HG03280 (cell line): ENCODE data around the gene RIC8A.
"Not testable (repeated sequence)": the region's sequence is repeated elsewhere in the genome, so short reads cannot be mapped to it uniquely, and the experiment has no call there.

Source experiments
- ATAC-seq: cut with Tn5 transposase; IDR thresholded peaks from one replicate; pipeline ENCODE4 v1.9.1; 2021; ENCODE audit warnings: mild to moderate bottlenecking, moderate library complexity; ENCODE audit not compliant: unreplicated experiment

The RIC8A gene

DNA sequence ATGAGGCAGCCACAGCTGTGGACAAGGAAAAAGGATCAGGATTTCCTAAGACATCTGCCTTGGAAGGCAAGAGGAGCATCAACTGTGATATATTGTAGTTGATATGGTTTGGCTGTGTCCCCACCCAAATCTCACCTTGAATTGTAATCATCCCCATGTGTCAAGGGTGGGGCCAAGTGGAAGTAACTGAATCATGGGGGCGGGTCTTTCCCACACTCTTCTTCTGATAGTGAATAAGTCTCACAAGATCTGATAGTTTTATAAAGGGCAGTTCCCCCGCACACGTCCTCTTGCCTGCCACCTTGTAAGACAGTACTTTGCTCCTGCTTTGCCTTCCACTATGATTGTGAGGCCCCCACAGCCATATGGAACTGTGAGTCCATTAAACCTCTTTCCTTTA, 10.2 kb downstream of the RIC8A start:
- ATAC-seq, result no peak

DNA sequence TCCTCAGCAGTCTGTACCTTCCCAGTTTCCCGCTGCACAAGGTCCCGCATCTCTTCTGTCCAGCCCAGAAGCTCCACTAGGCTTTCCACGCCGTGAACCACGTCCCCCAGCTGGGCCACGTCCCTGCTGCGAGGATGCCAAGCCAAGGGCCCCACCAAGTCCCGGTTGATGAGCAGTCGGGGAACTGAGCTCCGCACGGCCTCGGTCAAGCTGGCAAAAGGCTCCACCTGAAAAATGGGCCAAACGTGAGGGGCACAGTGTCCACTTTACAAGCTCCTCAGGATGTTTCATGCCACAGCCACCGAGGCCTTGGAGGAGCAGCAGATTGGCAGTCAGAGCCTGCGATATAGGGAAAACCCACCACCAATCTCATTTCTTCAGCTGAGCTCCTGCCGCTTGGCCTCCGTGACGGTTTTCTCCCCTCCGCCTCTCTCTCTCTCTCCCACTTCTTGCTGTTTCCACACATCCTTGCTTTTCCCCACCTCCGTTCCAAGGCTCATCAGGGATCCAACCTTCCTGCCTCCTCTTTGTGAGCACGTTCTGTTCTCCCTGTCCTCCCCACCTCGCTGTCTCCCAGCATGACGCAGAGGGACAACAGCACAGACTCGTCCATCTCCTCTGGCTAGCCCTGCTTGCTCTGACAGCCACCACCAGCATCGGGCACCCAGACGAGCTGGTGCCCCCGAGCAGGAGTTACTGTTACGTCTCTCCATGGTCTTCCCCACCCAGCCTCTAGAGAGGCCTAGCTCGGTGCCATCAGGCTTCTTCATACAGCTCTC, 11.5 kb downstream of the RIC8A start:
- ATAC-seq, result no peak

DNA sequence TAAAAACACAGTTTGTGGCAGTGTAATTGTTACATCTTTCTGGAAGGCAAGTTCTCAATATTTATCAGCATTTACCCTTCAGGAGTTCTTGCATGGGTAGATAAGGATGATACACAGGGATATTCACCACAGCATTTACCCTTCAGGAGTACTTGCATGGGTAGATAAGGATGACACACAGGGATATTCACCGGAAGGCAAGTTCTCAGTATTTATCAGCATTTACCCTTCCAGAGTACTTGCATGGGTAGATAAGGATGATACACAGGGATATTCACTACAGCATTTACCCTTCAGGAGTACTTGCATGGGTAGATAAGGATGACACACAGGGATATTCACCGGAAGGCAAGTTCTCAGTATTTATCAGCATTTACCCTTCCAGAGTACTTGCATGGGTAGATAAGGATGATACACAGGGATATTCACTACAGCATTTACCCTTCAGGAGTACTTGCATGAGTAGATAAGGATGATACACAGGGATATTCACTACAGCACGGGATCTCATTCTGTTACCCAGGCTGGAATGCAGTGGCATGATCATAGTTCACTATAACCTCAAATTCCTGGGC, 13.2 kb downstream of the RIC8A start:
- not testable (repeated sequence) for ATAC-seq

DNA sequence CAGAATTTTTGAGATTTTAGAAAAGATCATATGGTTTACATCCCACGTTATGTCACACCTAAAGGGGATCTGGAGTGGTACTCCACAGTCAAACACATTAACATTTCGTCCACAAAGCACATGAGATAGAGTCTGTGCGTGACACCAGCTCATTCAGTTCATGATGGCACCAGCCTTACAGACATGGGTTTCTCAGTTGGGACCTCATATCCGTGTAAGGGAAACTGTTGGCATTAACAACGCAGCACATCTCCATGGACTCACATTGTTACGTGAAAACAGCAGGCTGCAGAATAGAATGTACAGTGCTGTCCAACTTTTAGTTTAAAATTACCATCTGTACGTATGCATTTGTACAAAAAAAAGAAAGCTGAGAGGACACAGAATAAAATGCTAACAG, 14.0 kb downstream of the RIC8A start:
- ATAC-seq, result no peak

DNA sequence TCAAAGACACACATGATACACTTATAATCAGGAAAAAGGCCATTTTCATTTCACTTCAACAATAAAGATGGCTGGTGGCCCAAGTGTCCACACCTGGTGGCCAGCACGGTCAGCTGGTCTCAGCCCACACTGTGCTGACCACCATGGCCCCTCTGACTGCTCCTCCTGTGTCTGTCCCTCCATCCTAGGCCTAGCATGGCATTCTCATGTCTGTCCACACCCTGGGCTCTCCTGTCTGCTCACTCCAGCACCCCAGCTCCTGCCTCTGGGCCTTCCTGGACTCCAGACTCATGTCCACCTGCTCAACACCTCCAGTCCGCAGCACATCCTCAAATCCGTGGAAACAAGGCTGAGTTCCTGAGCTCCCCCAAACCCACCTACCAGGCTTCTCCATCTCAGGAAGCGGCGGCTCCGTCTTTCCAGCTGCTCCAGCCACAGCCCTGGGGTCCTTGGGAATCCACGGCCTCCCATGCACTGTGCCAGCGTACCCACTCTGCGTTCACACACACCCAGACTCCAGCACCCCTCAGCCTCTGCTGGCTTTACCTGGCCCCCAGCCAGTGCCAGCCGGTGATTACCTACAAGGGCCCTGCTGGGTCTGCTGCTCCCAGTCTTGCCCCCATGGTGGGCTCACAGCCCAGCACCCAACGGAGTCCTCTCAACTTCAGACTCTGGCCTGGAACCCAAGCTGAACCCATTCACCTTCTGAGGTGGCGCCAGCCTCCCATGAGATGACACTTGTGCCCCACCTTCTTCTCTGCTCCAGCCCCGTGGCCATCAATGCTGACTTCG, 14.7 kb downstream of the RIC8A start:
- ATAC-seq, result no peak

DNA sequence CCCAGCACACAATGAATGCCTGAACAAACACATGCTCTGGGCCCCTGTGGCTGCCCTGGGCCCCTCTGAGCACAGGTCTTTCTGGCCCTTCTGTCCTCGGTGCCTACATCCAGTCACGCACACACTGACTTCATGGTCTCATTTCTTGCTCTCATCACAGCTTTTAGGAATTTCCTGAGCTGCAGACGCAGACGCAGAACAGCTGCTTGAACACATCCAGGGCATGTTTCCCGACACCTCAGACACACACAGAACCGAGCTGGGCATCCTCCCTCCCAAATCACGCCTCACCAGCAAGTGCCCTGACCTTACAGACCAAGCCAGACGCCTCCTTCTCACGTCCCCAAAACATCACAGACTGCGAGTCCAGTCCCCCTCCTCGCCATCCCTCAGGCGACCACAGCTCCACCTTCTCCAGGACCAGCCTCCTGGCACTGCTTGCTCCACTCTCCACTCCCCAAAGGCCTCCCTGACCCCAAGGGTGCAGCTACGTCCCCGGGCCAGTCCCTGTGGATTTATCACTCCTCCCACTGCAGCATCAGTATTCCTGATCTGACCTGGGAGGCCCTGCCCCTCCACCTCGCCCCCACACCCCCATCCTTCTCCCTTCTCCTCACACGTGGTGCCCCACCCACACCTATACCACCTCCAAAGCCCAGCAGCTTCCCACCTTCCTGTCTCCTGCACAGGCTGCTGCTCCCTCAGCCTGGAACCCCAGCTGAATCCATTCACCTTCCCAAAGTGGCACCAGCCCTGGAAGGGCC, 15.7 kb downstream of the RIC8A start:
- no peak for ATAC-seq

DNA sequence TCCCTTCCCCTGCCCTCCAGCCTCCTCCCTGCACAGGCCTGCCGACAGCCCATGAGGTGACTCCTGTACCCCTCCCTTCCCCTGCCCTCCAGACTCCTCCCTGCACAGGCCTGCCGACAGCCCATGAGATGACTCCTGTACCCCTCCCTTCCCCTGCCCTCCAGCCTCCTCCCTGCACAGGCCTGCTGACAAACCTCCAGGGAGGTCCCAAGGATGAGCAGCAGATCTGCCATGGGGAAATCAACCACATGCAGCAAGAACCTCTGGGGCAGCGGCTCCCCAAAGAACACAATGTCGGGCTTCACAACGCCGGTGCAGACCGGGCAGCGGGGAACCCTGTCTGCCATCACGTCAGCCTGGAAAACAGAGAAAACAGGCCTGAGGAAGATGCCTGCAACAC, 16.4 kb downstream of the RIC8A start:
- no peak for ATAC-seq

DNA sequence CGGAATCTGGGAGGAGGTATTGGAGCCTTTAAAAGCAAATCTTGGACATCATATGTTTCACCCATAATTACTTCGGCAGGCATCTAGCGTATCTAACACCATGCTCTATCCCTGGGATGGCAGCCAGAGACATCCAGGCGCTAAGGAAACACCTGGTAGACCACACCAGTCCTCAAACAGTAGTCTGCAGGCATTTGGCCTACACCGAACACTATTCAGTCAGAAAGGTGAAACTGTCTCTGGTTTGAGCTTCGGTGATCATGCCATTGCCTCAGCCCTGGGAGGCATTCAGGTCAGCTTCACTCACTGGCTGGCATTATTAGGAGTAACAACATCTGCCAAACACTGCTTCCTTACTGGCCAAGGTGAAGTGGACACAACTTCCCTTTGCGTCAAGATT, 16.9 kb downstream of the RIC8A start:
- no peak for ATAC-seq

DNA sequence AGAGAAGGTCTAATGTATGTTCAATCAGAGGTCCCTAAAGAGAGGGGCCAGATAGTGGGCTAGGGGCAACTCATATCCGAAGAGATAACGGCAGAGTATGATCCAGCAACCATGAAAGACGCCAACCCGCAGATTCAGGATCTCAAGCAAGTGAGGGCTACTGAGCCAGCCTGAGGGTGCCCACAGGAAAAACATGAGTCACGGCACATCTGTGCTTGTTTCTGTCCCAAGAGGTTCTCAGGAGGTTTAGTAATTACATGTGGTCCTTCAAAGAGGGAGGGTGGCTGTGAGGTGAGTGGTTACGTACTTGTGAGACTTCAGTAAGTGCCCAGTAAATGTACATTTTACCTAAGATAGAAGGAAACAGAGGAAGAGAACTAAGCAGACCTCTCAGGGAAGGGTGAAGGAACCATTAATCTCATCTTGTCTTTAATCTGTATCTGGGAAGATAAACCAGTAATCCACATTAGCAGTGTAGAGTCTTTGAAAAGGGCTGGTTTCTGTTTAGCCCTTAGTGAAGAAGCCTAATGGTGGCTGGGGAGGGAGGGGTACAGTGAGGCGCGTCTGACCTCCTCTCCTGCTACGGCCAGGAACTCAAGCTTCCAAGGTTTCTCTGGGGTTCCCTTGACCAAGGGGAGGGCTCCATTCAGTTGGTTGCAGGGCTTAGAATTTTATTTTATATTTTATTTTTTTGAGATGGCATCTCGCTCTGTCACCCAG, 18.4 kb downstream of the RIC8A start:
- ATAC-seq, result peak; percentile 81

DNA sequence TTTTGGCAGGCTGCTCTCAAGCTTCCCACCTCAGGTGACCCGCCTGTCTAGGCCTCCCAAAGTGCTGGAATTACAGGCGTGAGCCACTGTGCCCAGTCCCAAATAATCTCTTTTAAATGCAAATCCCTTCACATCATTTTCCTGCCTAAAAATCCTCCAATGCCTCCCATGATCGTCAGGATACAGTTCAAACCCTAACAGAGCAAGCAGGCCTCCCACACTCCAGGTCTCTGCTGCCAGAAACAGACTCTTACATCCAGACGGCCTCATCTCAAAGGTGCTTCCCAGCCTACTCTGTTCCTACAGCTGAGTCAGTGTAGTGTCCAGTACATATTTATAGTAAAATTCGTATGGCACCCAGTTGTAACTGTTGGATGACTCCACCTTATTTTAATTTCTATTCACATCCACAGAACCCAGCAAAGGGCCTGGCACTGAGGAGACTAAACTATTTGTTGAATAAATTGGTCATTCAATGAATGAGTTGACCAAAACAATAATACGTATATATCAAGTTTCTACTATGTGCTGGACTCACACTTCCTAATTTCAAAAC, 20.4 kb downstream of the RIC8A start:
- no peak for ATAC-seq

DNA sequence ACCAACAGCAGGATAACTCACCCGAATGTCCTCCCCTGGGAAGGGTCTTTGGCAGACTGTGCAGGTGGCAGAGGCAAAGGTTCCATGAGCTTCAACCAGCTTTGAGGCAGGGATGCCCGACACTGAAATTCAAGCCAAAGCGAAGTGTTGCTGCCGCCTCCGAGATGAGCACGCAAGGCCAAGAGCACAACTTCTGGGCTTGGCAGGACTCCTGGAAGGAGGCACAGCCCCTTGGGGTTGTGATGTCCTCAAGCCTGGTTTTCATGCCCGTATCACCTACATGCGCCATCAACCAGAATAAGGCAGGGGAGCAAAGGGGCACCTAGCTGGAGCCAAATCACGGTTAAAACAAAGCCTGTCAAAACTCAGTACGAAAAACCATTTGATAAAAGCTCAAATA, 22.9 kb downstream of the RIC8A start:
- no peak for ATAC-seq

DNA sequence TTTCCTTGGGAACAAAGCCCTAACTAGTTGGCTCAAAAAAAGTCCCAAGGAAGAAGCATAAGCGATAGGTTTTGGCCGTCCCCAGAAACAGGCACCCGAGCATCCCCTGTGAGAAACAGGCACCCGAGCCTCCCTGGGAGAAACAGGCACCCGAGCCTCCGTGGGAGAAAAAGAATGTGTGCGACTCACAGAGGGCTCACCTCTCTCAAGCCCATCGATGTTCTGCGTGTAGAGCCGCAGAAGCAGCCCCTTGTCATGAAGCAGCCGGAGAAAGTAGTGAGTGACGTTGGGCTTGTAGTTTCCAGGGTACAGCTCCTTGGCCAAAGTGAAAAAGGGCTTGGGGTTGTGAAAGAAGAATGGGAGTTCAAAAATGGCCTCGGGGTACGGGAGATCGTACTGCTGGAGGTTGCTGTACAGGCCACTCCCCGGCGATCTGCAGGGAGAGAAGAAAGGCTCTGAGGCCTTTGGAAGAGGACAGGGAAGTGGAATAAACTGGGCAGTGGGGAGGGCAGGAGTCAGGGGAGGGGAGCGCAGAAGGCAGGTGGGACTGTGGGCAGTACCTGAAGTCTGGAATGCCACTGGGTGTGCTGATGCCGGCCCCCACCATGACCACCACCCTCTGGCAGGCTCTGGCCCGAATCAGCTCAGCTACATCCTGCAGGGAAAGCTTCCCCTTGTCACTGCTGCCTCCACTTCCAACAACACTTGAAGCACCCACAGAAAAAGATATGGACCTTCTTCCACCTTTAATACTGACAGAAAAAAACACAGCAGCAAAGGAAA, 25.5 kb downstream of the RIC8A start:
- ATAC-seq, result no peak

DNA sequence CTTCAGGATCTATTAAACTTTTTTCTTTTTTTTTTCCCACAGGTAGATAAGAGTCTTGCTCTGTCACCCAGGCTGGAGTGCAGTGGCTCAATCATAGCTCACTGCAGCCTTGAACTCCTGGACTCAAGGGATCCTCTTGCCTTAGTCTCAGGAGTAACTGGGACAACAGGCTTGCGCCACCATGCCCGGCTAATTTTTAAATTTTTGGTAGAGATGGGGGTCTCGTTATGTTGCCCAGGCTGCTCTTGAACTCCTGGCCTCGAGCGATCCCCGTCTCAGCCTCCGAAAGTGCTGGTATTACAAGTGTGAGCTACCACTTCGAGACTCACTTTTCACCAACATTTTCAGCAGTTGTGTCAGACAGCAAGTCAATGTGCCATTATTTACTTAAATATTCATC, 27.7 kb downstream of the RIC8A start:
- ATAC-seq, result no peak

DNA sequence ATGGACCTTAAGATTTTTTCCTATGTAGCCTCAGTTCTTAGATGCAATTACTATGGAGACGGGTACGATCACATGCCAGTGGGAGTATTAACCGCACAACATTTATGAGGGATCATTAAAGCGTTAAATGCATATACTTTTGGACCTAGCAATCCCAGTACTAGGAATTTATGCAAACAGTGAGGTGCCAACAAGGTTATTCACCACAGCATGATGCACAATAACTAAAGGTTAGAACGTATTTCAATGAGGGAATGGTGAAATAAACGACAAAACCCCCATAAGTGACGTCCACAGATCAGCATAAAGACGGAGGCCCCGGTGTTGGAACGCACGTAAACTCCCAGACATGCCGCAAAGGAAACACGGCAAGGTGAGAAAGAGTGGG, 28.1 kb downstream of the RIC8A start:
- ATAC-seq, result peak; percentile 10

DNA sequence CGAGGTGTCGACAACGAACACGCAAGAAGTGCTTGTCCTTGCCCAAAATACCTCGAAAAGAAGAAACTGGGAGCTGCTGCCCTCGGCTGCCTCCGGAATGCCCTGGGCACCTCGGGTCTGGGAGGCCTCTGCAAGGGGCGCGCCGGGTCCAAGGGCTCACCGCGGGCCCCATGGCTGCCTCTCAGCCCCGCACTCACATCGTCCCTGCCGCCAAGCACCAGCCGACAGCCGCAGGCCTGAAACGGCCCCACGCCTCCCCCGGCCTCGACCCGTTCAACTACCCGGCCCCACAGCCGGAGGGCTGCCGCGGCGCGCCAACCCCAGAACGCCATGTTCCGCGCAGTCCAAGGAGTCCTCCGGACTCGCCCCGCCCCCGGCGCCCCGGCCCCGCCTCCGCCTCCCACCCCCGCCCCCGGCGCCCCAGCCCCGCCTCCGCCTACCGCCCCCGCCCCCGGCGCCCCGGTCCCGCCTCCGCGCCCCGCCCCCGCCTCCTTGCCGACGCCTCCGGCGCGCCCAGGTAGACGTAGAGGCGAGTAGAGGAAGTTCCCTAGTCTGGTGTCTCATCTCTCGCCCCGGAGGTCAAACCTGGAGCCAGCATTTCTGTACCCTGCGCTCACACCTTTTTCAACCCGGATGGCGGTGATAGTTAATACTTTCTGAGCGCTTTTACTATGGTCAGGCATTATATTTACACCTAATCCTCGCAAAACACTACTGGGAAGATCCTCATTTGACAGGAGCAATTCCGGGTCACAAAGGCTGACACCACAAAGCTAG, 28.7 kb downstream of the RIC8A start, which contains the start of gene SIRT3:
Gene SIRT3, minus strand, starts transcription at position 346 of the 777 bp plus-strand sequence. Its CDS starts 14 bp downstream, at position 332.
- ATAC-seq, result peak; percentile 75

DNA sequence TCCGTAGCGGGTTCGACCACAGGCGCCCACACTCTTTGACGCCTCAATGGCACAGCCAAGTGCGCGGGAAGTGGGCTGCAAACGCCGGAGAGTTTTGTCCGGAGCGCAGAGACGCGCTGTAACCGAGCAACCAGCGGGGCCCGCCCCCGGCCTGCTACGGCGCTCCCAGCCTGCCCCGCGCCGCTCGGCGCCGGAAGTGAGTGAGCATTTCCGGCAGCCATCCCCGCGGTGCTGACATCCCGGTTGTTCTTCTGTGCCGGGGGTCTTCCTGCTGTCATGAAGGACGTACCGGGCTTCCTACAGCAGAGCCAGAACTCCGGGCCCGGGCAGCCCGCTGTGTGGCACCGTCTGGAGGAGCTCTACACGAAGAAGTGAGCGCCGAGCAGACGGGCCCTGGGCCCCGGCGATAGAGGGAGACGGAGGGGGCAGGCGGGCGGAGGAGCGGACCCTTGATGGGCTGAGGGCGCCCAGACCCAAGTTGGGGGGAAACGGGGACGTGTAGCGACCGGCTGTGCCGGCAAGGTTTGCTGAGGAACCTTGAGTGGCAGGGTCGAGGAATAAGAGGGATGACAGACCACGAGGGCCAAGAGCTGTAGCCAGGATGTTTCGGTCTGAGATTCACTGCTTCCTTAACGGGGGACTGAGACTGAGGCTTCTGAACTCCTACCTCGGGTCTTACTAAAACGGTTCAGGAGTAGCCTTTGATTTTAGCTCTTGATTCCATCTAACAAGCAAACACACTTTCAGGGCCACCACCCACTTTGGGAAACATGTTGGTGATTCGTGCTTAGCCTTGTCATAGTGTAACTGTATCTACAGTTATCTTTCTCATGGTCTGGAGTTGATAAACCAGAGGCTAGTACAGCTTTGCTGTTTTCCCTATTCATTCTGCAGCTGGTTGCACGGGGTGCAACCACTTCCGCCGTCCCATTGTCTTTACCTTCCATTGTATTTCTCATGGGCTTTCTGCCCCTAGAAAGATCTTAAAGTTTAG, 29.6 kb downstream of the RIC8A start, which contains the start of gene PSMD13:
Gene PSMD13, plus strand, starts transcription at position 203 of the 994 bp plus-strand sequence. Its CDS starts 74 bp downstream, at position 277.
- ATAC-seq, result peak; percentile 80

DNA sequence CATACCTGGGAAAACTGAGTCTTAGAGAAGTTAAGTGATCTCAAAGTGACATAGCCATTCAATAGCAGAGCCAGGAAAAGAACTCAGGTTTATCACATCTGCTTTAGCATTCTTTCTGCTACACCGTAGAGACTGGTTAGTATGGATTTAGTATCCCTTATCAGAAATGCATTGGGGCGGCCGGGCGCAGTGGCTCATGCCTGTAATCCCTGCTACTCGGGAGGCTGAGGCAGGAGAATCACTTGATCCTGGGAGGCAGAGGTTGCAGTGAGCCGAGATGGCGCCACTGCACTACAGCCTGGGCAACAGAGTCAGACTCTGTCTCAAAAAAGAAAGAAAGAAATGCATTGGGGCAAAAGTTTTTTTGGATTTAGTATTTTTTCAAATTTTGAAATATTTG, 30.8 kb downstream of the RIC8A start:
- not testable (repeated sequence) for ATAC-seq
